ENCODE measurements around the gene TYW5.

GRCh38 chr2:199911052-199911876 is 44.0 kb downstream of the TYW5 start, which contains the start of gene C2orf69:
- TF ChIP-seq REST (IDR thresholded peaks at IDR 0.05; ENCODE audit: insufficient read depth in 1 of 2, low read depth in 2 of 2, low read length in 2 of 2) (no peak), TAF1 (IDR thresholded peaks at IDR 0.05; ENCODE audit: borderline replicate concordance, insufficient read depth, low read length) (peak; percentile 63; the same call in 1 of the 2 replicates), FOXP2 (optimal IDR thresholded peaks at IDR 0.05; ENCODE audit: borderline replicate concordance, extremely low read depth, extremely low read length, insufficient read depth) (no peak), POLR2AphosphoS5 (IDR thresholded peaks at IDR 0.05; ENCODE audit: low read depth, low read length) (peak; percentile 90), SIN3A (IDR thresholded peaks at IDR 0.05; ENCODE audit: borderline replicate concordance, insufficient read depth, low read length) (no peak)
